K562 (cell line): ENCODE results near the gene ZDHHC8. TPM values are rescaled to one million over a fixed set of nuclear protein-coding genes. Genes with fewer than 3 reads are reported as not detected.
A peak's percentile ranks its signal among the peaks of the same experiment; 100 is the strongest.

Source experiments
- CHD7 ChIP-seq: fragments of 200-600 bp; sonication (generic); IDR thresholded peaks from one replicate; pipeline ENCODE4 v1.6.1; 2012; ENCODE audit warnings: mild to moderate bottlenecking, low read depth, low read length, inconsistent platforms
- ELF2 ChIP-seq: fragments of 250-450 bp; sonication (Bioruptor Pico); IDR thresholded peaks from 2 replicates; pipeline ENCODE4 v1.5.0; 2021; ENCODE audit warnings: mild to moderate bottlenecking
- HBP1 ChIP-seq: fragments of 450-650 bp; formaldehyde crosslinking; IDR thresholded peaks from 2 replicates; pipeline ENCODE4 v1.4.0; 2022; ENCODE audit warnings: missing genetic modification characterization
- HOMEZ ChIP-seq: fragments of 250-450 bp; sonication (Bioruptor Pico); IDR thresholded peaks from 2 replicates; pipeline ENCODE4 v1.4.0; 2020; ENCODE audit warnings: mild to moderate bottlenecking, moderate library complexity
- PKNOX1 ChIP-seq: fragments of 450-650 bp; IDR thresholded peaks from 2 replicates; pipeline ENCODE4 v1.6.1; 2016
- STAT6 ChIP-seq: sonication (generic); formaldehyde crosslinking; IDR thresholded peaks from 2 replicates; pipeline ENCODE4 v1.8.1; 2023; ENCODE audit warnings: mild to moderate bottlenecking, missing genetic modification reagents
- ZNF561 ChIP-seq: fragments of 450-650 bp; formaldehyde crosslinking; conservative IDR thresholded peaks from 2 replicates; pipeline ENCODE4 v1.4.0; 2020; ENCODE audit warnings: mild to moderate bottlenecking, moderate library complexity
- polyA plus RNA-seq, 8 experiments: library from polyadenylated mRNA; depleted of rRNA in 4 of 8; stranded (reverse) in 5 of 8; unstranded in 3 of 8; fragments of >200 nt; fragmentation: Nextera tagmentation in 2 of 8; fragmentation: Illumina TruSeq in 1 of 8; extraction: Ambion mirVana in 2 of 8; extraction: Trizol in 1 of 8; gene quantifications; 2 replicates each; pipeline versions ENCODE4 v1.2.1 to v1.2.3, GENCODE V29; 2011 to 2014; ENCODE audit warnings: inconsistent platforms in 1 of 8, missing spikeins in 1 of 8
- total RNA-seq, 7 experiments: library from RNA; depleted of rRNA in 6 of 7; stranded (reverse); fragments of >200 nt in 6 of 7; fragmentation: Illumina TruSeq in 2 of 7; extraction: Trizol in 2 of 7; gene quantifications; 2 replicates each; pipeline versions ENCODE4 v1.2.1 to v1.2.3, GENCODE V29; 2011 to 2021; ENCODE audit warnings: low replicate concordance in 1 of 7

Gene ZDHHC8
- total and polyA plus RNA-seq, 9 of the 15 experiments (the other 6 are each of a cell fraction or from before 2014, with no cell fraction given): 0.04 to 109 (median 16.4) TPM

GRCh38 chr22:20184501-20185165 lies 53.0 kb downstream of the ZDHHC8 start (continued):
- TF ChIP-seq CHD7: no peak
- TF ChIP-seq ZNF561: no peak
- 0 out of 2 replicates have a peak, but pooled peaks have one; percentile 45 for TF ChIP-seq STAT6 (CRISPR knock-in tag)
- TF ChIP-seq PKNOX1: peak; percentile 81
- no peak for TF ChIP-seq HBP1
- no peak for TF ChIP-seq ELF2 (CRISPR knock-in tag)
- no peak for TF ChIP-seq HOMEZ (CRISPR knock-in tag)
